Vagina (tissue), 2 donors: ENCODE results near the gene CACNA1S.

ENCODE experiments used
- CTCF ChIP-seq, 3 experiments: fragments of 450-650 bp in 2 of 3; fragments of 200-600 bp in 1 of 3; sonication (generic) in 1 of 3; IDR thresholded peaks; one replicate each; pipeline ENCODE4 v1.5.1; 2017 to 2019; ENCODE audit warnings: antibody characterized with exemption in 3 of 3, mild to moderate bottlenecking in 2 of 3, moderate library complexity in 2 of 3
- POLR2A ChIP-seq, 2 donors: fragments of 450-650 bp; IDR thresholded peaks; one replicate each; pipeline ENCODE4 v1.6.1; 2017; ENCODE audit warnings: antibody characterized with exemption in 2 of 2, mild to moderate bottlenecking in 2 of 2, moderate library complexity in 2 of 2
- POLR2AphosphoS5 ChIP-seq, 2 donors: sonication (generic); formaldehyde crosslinking; IDR thresholded peaks; one replicate each; pipeline ENCODE4 v1.9.0; 2017; ENCODE audit warnings: antibody characterized with exemption in 2 of 2, mild to moderate bottlenecking in 2 of 2, low read depth in 1 of 2; ENCODE audit not compliant: insufficient read depth in 1 of 2

- TF ChIP-seq CTCF (IDR thresholded peaks at IDR 0.05) (no peak), POLR2AphosphoS5 (IDR thresholded peaks at IDR 0.05; ENCODE audit: insufficient read depth in 1 of 2, low read depth in 1 of 2) (no peak), POLR2A (IDR thresholded peaks at IDR 0.05) (no peak)
These were observed 60.8 kb downstream of the CACNA1S start for GRCh38 chr1:201051399-201051798.
